ENCODE results near the gene FOXK2. TPM values are rescaled to one million over a fixed set of nuclear protein-coding genes. Genes with fewer than 3 reads are reported as not detected.

The FOXK2 gene
- total RNA-seq, 1 experiment from 2014 or later: 57.7 TPM

DNA sequence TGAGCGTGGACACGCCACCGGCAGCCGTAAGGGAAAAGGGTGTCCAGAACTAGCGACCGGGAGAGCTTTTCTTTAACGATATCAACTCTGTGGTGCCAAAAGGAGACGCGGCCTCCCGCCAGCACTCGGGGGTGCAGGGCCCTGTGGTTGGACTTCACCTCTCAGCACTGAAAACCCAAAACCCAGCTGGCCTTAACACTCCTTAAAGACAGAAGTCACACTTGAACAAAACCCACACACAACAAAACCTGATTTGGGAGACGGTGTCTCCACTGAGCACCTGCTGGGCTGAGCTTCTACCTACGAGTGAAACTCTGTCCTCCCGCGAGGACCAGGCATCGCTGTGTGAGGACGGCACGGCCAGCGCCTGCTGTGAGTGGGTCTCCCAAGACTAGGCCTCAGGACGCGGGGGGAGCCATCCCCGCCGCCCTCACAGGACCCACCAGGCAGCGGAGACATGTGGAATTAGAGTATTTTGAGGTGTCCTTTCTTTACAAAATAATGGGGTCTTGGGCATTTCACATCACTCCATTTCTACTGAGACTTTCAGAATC, 82.0 kb downstream of the FOXK2 start (continued):
- TF ChIP-seq, protein P1, sequence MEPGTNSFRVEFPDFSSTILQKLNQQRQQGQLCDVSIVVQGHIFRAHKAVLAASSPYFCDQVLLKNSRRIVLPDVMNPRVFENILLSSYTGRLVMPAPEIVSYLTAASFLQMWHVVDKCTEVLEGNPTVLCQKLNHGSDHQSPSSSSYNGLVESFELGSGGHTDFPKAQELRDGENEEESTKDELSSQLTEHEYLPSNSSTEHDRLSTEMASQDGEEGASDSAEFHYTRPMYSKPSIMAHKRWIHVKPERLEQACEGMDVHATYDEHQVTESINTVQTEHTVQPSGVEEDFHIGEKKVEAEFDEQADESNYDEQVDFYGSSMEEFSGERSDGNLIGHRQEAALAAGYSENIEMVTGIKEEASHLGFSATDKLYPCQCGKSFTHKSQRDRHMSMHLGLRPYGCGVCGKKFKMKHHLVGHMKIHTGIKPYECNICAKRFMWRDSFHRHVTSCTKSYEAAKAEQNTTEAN (CRISPR knock-in tag; IDR thresholded peaks at IDR 0.05): no peak
- TF ChIP-seq, protein P2, sequence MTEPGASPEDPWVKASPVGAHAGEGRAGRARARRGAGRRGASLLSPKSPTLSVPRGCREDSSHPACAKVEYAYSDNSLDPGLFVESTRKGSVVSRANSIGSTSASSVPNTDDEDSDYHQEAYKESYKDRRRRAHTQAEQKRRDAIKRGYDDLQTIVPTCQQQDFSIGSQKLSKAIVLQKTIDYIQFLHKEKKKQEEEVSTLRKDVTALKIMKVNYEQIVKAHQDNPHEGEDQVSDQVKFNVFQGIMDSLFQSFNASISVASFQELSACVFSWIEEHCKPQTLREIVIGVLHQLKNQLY (CRISPR knock-in tag; IDR thresholded peaks at IDR 0.05): no peak
- TF ChIP-seq SP1 (CRISPR knock-in tag; conservative IDR thresholded peaks at IDR 0.05) (no peak), TP53 (CRISPR knock-in tag; IDR thresholded peaks at IDR 0.05) (no peak), ATF1 (CRISPR knock-in tag; IDR thresholded peaks at IDR 0.05) (no peak), MYBL2 (CRISPR knock-in tag; IDR thresholded peaks at IDR 0.05) (no peak), OVOL2 (CRISPR knock-in tag; IDR thresholded peaks at IDR 0.05; ENCODE audit: borderline replicate concordance) (no peak)
- TF ChIP-seq, protein P3, sequence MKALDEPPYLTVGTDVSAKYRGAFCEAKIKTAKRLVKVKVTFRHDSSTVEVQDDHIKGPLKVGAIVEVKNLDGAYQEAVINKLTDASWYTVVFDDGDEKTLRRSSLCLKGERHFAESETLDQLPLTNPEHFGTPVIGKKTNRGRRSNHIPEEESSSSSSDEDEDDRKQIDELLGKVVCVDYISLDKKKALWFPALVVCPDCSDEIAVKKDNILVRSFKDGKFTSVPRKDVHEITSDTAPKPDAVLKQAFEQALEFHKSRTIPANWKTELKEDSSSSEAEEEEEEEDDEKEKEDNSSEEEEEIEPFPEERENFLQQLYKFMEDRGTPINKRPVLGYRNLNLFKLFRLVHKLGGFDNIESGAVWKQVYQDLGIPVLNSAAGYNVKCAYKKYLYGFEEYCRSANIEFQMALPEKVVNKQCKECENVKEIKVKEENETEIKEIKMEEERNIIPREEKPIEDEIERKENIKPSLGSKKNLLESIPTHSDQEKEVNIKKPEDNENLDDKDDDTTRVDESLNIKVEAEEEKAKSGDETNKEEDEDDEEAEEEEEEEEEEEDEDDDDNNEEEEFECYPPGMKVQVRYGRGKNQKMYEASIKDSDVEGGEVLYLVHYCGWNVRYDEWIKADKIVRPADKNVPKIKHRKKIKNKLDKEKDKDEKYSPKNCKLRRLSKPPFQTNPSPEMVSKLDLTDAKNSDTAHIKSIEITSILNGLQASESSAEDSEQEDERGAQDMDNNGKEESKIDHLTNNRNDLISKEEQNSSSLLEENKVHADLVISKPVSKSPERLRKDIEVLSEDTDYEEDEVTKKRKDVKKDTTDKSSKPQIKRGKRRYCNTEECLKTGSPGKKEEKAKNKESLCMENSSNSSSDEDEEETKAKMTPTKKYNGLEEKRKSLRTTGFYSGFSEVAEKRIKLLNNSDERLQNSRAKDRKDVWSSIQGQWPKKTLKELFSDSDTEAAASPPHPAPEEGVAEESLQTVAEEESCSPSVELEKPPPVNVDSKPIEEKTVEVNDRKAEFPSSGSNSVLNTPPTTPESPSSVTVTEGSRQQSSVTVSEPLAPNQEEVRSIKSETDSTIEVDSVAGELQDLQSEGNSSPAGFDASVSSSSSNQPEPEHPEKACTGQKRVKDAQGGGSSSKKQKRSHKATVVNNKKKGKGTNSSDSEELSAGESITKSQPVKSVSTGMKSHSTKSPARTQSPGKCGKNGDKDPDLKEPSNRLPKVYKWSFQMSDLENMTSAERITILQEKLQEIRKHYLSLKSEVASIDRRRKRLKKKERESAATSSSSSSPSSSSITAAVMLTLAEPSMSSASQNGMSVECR (CRISPR knock-in tag; IDR thresholded peaks at IDR 0.05; ENCODE audit: borderline replicate concordance): no peak

DNA sequence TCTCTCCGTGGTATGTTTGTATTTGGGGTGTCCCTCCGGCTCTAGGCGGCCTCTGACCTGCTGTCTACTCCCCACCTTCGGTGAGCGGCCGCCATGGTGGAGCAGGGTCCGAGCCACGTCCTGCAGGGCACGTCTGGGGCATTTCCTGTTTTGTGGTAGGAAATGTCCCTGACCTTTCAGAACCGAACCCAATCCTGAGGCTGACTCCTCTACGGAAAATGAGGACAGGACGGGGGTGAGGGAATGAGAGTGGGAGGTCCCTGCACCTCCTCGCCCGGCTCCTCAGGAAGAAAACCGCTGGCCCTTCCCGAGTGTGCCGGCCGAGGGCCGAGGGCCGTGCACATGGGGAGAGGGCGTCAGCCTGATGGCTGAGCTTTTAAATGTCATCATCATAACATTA, 83.0 kb downstream of the FOXK2 start:
- peaks cover 15% of the 10 kb centered on the region for H3K4me1 Mint-ChIP-seq
- H3K27ac Mint-ChIP-seq: peak overlapping the region; percentile 60; the same call in 1 of the 2 replicates
- H3K9me3 Mint-ChIP-seq: no peaks in the 10 kb centered on the region
- TF ChIP-seq IRF2 (CRISPR knock-in tag; IDR thresholded peaks at IDR 0.05; ENCODE audit: borderline replicate concordance, low read depth) (no peak), ZNF138 (CRISPR knock-in tag; conservative IDR thresholded peaks at IDR 0.05) (no peak)
- TF ChIP-seq, protein P4, sequence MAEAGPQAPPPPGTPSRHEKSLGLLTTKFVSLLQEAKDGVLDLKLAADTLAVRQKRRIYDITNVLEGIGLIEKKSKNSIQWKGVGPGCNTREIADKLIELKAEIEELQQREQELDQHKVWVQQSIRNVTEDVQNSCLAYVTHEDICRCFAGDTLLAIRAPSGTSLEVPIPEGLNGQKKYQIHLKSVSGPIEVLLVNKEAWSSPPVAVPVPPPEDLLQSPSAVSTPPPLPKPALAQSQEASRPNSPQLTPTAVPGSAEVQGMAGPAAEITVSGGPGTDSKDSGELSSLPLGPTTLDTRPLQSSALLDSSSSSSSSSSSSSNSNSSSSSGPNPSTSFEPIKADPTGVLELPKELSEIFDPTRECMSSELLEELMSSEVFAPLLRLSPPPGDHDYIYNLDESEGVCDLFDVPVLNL (CRISPR knock-in tag; IDR thresholded peaks at IDR 0.05; ENCODE audit: borderline replicate concordance, low read depth): no peak
- TF ChIP-seq, protein P5, sequence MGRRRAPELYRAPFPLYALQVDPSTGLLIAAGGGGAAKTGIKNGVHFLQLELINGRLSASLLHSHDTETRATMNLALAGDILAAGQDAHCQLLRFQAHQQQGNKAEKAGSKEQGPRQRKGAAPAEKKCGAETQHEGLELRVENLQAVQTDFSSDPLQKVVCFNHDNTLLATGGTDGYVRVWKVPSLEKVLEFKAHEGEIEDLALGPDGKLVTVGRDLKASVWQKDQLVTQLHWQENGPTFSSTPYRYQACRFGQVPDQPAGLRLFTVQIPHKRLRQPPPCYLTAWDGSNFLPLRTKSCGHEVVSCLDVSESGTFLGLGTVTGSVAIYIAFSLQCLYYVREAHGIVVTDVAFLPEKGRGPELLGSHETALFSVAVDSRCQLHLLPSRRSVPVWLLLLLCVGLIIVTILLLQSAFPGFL (CRISPR knock-in tag; IDR thresholded peaks at IDR 0.05; ENCODE audit: borderline replicate concordance): no peak
- ChIA-PET POLR2A (no interaction called here), CTCF (no interaction called here)
- no peak; the same call in 1 of the 2 replicates for ATAC-seq
- no peak for DNase-seq (ENCODE audit: low spot score)
- H3K36me3 Mint-ChIP-seq: peaks cover 62% of the 10 kb centered on the region
- no peak overlapping the region for H3K4me3 Mint-ChIP-seq
- H3K27me3 Mint-ChIP-seq (ENCODE audit: low read depth): no peaks in the 10 kb centered on the region

DNA sequence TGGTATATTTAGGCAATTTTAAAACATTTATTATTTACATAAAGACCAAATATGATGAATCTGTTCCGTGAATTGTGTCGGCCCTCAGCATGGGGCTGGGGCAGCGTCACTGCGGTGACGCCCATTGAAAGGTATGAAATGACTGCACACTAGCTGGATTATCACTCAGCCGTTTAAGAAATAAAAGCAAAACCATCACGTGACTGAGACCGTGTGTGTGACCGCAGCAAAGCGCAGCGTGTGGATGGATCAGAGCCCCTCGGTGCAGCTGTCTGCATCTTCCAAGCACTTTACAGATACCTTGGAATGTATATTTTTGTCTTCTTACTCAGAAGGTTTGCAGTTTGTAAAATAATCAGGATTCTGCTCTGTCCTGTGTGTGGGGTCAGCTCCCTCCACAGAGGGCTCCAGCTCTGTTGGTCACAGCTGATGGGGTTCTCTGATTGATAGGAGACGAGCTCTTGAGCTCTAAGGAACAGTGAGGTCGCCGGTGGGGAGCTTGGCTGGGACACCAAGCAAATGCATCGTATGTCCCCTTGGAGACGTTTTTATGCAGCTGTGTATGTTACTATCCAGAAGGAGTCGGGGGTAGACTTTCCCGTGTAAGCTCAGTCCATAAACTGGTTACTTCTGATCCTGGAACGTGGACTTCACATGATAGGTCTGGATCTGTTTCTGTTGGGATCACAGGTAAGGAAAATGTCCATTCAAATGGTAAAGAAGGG, 83.6 kb downstream of the FOXK2 start:
- H3K4me1 Mint-ChIP-seq: peaks cover 15% of the 10 kb centered on the region
- DNase-seq (ENCODE audit: low spot score): no peak
- no peak for ATAC-seq
- peak overlapping the region; percentile 84; the same call in 1 of the 2 replicates for H3K27ac Mint-ChIP-seq
- H3K27me3 Mint-ChIP-seq (ENCODE audit: low read depth): no peaks in the 10 kb centered on the region
- no peak for TF ChIP-seq ELF4 (CRISPR knock-in tag; IDR thresholded peaks at IDR 0.05; ENCODE audit: low read depth)
- TF ChIP-seq, protein P1 (CRISPR knock-in tag; IDR thresholded peaks at IDR 0.05): no peak
- POLR2A ChIA-PET: no interaction called here
- no peak overlapping the region for H3K4me3 Mint-ChIP-seq
- H3K36me3 Mint-ChIP-seq: peaks cover 60% of the 10 kb centered on the region
- CTCF ChIA-PET: interaction anchor here (0.8 to 0.9 kb wide), 2 partner anchors 13 to 66 kb away, joined by 3 read pairs; no protein-coding TSS in a partner anchor
- no peaks in the 10 kb centered on the region for H3K9me3 Mint-ChIP-seq

Data from WTC11 (cell line).